SK-N-SH (cell line): ENCODE data around the gene SMIM8.

ENCODE experiments used
- CHD2 ChIP-seq: fragments of 150-350 bp; IDR thresholded peaks from 2 replicates; pipeline ENCODE4 v1.6.1; 2018; ENCODE audit warnings: low read length; ENCODE audit not compliant: partially characterized antibody
- EZH2phosphoT487 ChIP-seq: fragments of 200-600 bp; sonication (generic); IDR thresholded peaks from 2 replicates; pipeline ENCODE4 v1.6.1; 2017; ENCODE audit warnings: low read depth, mixed run types, mild to moderate bottlenecking, antibody characterized with exemption, moderate library complexity, borderline replicate concordance
- JUND ChIP-seq: IDR thresholded peaks from 2 replicates; pipeline ENCODE4 v1.4.0; 2012
- MAX ChIP-seq: IDR thresholded peaks from 2 replicates; pipeline ENCODE4 v1.4.0; 2012; ENCODE audit warnings: low read depth
- NRF1 ChIP-seq: IDR thresholded peaks from 2 replicates; pipeline ENCODE4 v1.6.1; 2012; ENCODE audit warnings: low read depth, mild to moderate bottlenecking, low read length
- PBX3 ChIP-seq: IDR thresholded peaks from 2 replicates; pipeline ENCODE4; 2012
- POLR2AphosphoS5 ChIP-seq: IDR thresholded peaks from 2 replicates; pipeline ENCODE4 v1.6.1; 2012; ENCODE audit warnings: low read depth, low read length
- RFX5 ChIP-seq: IDR thresholded peaks from 2 replicates; pipeline ENCODE4 v1.6.1; 2012; ENCODE audit warnings: mild to moderate bottlenecking, improper control_type of control experiment, low read length
- SIN3A ChIP-seq: IDR thresholded peaks from 2 replicates; pipeline ENCODE4 v1.6.1; 2012; ENCODE audit warnings: low read depth, mild to moderate bottlenecking, low read length, moderate library complexity, borderline replicate concordance
- USF1 ChIP-seq: IDR thresholded peaks from 2 replicates; pipeline ENCODE4 v1.4.0; 2012; ENCODE audit warnings: low read depth, borderline replicate concordance
- TF ChIP-seq, protein P1 (sequence below): fragments of 200-600 bp; sonication (generic); IDR thresholded peaks from 2 replicates; pipeline ENCODE4 v1.6.1; 2017; ENCODE audit warnings: antibody characterized with exemption, mild to moderate bottlenecking, moderate library complexity
- TF ChIP-seq, protein P2 (sequence below): fragments of 150-350 bp; IDR thresholded peaks from 2 replicates; pipeline ENCODE4 v1.6.1; 2016; ENCODE audit warnings: mild to moderate bottlenecking, low read depth, low read length

DNA sequence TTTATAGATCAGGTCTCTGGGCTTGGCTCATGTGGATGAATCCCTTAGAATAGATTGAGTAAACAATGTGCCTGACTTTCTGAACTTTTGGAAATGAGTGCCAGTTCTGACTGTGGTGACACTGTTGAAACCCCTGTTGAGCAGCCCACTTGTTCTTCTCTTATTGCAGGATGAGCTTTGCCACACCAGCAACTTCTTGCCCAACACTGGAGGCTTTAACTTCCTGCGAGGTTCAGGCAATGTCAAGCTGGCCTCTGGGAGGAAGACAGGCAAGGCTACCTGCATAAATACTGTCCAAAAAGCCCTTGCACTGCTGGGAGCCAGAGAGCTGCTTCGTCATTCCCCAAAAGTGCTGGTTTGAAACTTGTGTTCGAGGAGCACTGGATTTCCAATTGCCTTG lies 32.8 kb upstream of the SMIM8 start:
- TF ChIP-seq, protein P1, sequence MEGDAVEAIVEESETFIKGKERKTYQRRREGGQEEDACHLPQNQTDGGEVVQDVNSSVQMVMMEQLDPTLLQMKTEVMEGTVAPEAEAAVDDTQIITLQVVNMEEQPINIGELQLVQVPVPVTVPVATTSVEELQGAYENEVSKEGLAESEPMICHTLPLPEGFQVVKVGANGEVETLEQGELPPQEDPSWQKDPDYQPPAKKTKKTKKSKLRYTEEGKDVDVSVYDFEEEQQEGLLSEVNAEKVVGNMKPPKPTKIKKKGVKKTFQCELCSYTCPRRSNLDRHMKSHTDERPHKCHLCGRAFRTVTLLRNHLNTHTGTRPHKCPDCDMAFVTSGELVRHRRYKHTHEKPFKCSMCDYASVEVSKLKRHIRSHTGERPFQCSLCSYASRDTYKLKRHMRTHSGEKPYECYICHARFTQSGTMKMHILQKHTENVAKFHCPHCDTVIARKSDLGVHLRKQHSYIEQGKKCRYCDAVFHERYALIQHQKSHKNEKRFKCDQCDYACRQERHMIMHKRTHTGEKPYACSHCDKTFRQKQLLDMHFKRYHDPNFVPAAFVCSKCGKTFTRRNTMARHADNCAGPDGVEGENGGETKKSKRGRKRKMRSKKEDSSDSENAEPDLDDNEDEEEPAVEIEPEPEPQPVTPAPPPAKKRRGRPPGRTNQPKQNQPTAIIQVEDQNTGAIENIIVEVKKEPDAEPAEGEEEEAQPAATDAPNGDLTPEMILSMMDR = no peak
- TF ChIP-seq EZH2phosphoT487 = no peak
- TF ChIP-seq MAX = no peak
- no peak for TF ChIP-seq PBX3
- no peak for TF ChIP-seq RFX5
- TF ChIP-seq USF1 = no peak
- TF ChIP-seq JUND = no peak
- TF ChIP-seq POLR2AphosphoS5 = no peak
- TF ChIP-seq SIN3A = no peak
- no peak for TF ChIP-seq NRF1
- TF ChIP-seq, protein P2, sequence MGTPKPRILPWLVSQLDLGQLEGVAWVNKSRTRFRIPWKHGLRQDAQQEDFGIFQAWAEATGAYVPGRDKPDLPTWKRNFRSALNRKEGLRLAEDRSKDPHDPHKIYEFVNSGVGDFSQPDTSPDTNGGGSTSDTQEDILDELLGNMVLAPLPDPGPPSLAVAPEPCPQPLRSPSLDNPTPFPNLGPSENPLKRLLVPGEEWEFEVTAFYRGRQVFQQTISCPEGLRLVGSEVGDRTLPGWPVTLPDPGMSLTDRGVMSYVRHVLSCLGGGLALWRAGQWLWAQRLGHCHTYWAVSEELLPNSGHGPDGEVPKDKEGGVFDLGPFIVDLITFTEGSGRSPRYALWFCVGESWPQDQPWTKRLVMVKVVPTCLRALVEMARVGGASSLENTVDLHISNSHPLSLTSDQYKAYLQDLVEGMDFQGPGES = no peak
- TF ChIP-seq CHD2 = no peak
